ENCODE results near the gene IL15.

DNA sequence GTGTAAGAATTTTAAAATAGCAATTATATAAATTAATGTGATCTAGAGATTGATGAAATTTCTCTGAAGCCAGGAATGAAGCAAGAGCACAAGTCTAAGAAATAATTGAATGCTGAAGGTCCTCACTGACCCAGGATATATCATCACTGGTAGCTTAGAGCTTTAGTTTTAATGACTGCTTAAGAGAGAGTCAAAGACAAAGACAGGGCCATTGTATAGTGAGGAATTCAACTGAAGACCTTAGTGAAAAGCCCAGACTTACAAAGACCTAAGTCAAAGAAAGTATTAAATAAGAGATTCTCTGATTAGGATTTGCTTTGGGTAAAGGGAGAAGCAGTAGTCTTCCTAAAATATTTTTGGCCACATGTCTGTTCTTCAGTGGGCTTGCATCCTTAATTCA, 26.0 kb upstream of the IL15 start:
- TF ChIP-seq RNF2 (IDR thresholded peaks at IDR 0.05; ENCODE audit: borderline replicate concordance, low read depth), result no peak
- TF ChIP-seq, protein P1, sequence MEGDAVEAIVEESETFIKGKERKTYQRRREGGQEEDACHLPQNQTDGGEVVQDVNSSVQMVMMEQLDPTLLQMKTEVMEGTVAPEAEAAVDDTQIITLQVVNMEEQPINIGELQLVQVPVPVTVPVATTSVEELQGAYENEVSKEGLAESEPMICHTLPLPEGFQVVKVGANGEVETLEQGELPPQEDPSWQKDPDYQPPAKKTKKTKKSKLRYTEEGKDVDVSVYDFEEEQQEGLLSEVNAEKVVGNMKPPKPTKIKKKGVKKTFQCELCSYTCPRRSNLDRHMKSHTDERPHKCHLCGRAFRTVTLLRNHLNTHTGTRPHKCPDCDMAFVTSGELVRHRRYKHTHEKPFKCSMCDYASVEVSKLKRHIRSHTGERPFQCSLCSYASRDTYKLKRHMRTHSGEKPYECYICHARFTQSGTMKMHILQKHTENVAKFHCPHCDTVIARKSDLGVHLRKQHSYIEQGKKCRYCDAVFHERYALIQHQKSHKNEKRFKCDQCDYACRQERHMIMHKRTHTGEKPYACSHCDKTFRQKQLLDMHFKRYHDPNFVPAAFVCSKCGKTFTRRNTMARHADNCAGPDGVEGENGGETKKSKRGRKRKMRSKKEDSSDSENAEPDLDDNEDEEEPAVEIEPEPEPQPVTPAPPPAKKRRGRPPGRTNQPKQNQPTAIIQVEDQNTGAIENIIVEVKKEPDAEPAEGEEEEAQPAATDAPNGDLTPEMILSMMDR (IDR thresholded peaks at IDR 0.05), result no peak
- TF ChIP-seq, protein P2, sequence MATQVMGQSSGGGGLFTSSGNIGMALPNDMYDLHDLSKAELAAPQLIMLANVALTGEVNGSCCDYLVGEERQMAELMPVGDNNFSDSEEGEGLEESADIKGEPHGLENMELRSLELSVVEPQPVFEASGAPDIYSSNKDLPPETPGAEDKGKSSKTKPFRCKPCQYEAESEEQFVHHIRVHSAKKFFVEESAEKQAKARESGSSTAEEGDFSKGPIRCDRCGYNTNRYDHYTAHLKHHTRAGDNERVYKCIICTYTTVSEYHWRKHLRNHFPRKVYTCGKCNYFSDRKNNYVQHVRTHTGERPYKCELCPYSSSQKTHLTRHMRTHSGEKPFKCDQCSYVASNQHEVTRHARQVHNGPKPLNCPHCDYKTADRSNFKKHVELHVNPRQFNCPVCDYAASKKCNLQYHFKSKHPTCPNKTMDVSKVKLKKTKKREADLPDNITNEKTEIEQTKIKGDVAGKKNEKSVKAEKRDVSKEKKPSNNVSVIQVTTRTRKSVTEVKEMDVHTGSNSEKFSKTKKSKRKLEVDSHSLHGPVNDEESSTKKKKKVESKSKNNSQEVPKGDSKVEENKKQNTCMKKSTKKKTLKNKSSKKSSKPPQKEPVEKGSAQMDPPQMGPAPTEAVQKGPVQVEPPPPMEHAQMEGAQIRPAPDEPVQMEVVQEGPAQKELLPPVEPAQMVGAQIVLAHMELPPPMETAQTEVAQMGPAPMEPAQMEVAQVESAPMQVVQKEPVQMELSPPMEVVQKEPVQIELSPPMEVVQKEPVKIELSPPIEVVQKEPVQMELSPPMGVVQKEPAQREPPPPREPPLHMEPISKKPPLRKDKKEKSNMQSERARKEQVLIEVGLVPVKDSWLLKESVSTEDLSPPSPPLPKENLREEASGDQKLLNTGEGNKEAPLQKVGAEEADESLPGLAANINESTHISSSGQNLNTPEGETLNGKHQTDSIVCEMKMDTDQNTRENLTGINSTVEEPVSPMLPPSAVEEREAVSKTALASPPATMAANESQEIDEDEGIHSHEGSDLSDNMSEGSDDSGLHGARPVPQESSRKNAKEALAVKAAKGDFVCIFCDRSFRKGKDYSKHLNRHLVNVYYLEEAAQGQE (IDR thresholded peaks at IDR 0.05), result no peak
- TF ChIP-seq RCOR1 (IDR thresholded peaks at IDR 0.05; ENCODE audit: low read depth, low read length), result no peak

Measured in A549 (cell line).